K562 (cell line): ENCODE measurements around the gene CCDC71L. TPM values are rescaled to one million over a fixed set of nuclear protein-coding genes. Genes with fewer than 3 reads are reported as not detected.
A peak's percentile ranks its signal among the peaks of the same experiment; 100 is the strongest.

Experiments
- GATAD2B ChIP-seq: fragments of 450-650 bp; IDR thresholded peaks from 2 replicates; pipeline ENCODE4 v1.6.1; 2017; ENCODE audit warnings: mild to moderate bottlenecking, borderline replicate concordance
- HDAC1 ChIP-seq, 2 experiments: fragments of 450-650 bp; IDR thresholded peaks; 2 replicates each; pipeline ENCODE4 v1.6.1; 2016 to 2017; ENCODE audit warnings: inconsistent platforms in 1 of 2, mild to moderate bottlenecking in 1 of 2, moderate library complexity in 1 of 2
- MYC ChIP-seq, 2 experiments: fragments of 250-450 bp in 1 of 2; sonication (Bioruptor Pico) in 1 of 2; IDR thresholded peaks; 2 replicates each; pipeline versions ENCODE4 v1.5.1 to v1.6.1; 2012 to 2021; ENCODE audit warnings: low read depth in 2 of 2, borderline replicate concordance in 1 of 2, improper control_type of control experiment in 1 of 2, low read length in 1 of 2, mild to moderate bottlenecking in 1 of 2, moderate library complexity in 1 of 2
- NFRKB ChIP-seq: fragments of 450-650 bp; IDR thresholded peaks from 2 replicates; pipeline ENCODE4 v1.6.1; 2016; ENCODE audit warnings: low read depth
- PCBP1 ChIP-seq: fragments of 200-400 bp; formaldehyde crosslinking; IDR thresholded peaks from 2 replicates; pipeline ENCODE4 v1.6.1; 2018; ENCODE audit warnings: mild to moderate bottlenecking, low read depth, low read length; ENCODE audit not compliant: poor library complexity, severe bottlenecking
- PML ChIP-seq: IDR thresholded peaks from 2 replicates; pipeline ENCODE4 v1.6.1; 2012; ENCODE audit warnings: low read length, inconsistent platforms
- SREBF2 ChIP-seq: sonication (generic); formaldehyde crosslinking; IDR thresholded peaks from 2 replicates; pipeline ENCODE4 v1.4.0; 2020; ENCODE audit warnings: mild to moderate bottlenecking, missing genetic modification reagents
- U2AF2 ChIP-seq: fragments of 200-400 bp; formaldehyde crosslinking; optimal IDR thresholded peaks from 2 replicates; pipeline ENCODE3; 2017; ENCODE audit warnings: low read depth, mild to moderate bottlenecking, low read length
- ZNF232 ChIP-seq: sonication (generic); formaldehyde crosslinking; IDR thresholded peaks from 2 replicates; pipeline ENCODE4 v1.8.0; 2022; ENCODE audit warnings: mild to moderate bottlenecking, missing genetic modification reagents
- ZNF311 ChIP-seq: fragments of 250-450 bp; sonication (Bioruptor Pico); IDR thresholded peaks from 2 replicates; pipeline ENCODE4 v1.4.0; 2020; ENCODE audit warnings: mild to moderate bottlenecking, moderate library complexity
- ZNF644 ChIP-seq: fragments of 200-800 bp; sonication (Bioruptor generic); IDR thresholded peaks from 2 replicates; pipeline ENCODE4 v1.6.1; 2016; ENCODE audit warnings: low read depth, missing genetic modification characterization, missing compliant biosample characterization
- polyA plus RNA-seq, 8 experiments: library from polyadenylated mRNA; depleted of rRNA in 4 of 8; stranded (reverse) in 5 of 8; unstranded in 3 of 8; fragments of >200 nt; fragmentation: Nextera tagmentation in 2 of 8; fragmentation: Illumina TruSeq in 1 of 8; extraction: Ambion mirVana in 2 of 8; extraction: Trizol in 1 of 8; gene quantifications; 2 replicates each; pipeline versions ENCODE4 v1.2.1 to v1.2.3, GENCODE V29; 2011 to 2014; ENCODE audit warnings: inconsistent platforms in 1 of 8, missing spikeins in 1 of 8
- total RNA-seq, 7 experiments: library from RNA; depleted of rRNA in 6 of 7; stranded (reverse); fragments of >200 nt in 6 of 7; fragmentation: Illumina TruSeq in 2 of 7; extraction: Trizol in 2 of 7; gene quantifications; 2 replicates each; pipeline versions ENCODE4 v1.2.1 to v1.2.3, GENCODE V29; 2011 to 2021; ENCODE audit warnings: low replicate concordance in 1 of 7
- TF ChIP-seq, protein P1 (sequence below): fragments of 250-450 bp; sonication (Bioruptor Pico); IDR thresholded peaks from 2 replicates; pipeline ENCODE4 v1.4.0; 2020; ENCODE audit warnings: mild to moderate bottlenecking, moderate library complexity
- TF ChIP-seq, protein P2 (sequence below), 2 experiments: IDR thresholded peaks; 2 replicates each; pipeline ENCODE4 v1.6.1; 2011; ENCODE audit warnings: borderline replicate concordance in 1 of 2, control low read depth in 1 of 2, low read depth in 1 of 2, low read length in 1 of 2, mild to moderate bottlenecking in 1 of 2, mixed read lengths in 1 of 2, moderate library complexity in 1 of 2; ENCODE audit not compliant: insufficient read depth in 1 of 2, insufficient read length in 1 of 2, poor library complexity in 1 of 2, severe bottlenecking in 1 of 2; ENCODE audit errors: extremely low read depth in 1 of 2
- TF ChIP-seq, protein P3 (sequence below): sonication (generic); formaldehyde crosslinking; IDR thresholded peaks from 2 replicates; pipeline ENCODE4 v1.8.1; 2023; ENCODE audit warnings: missing genetic modification reagents, mild to moderate bottlenecking, borderline replicate concordance
- TF ChIP-seq, protein P4 (sequence below): sonication (generic); formaldehyde crosslinking; IDR thresholded peaks from 2 replicates; pipeline ENCODE4 v1.4.0; 2020; ENCODE audit warnings: mild to moderate bottlenecking, missing genetic modification reagents

Gene CCDC71L
- total and polyA plus RNA-seq, 9 of the 15 experiments (the other 6 are each of a cell fraction or from before 2014, with no cell fraction given): 5.7 to 108 (median 25.4) TPM

DNA sequence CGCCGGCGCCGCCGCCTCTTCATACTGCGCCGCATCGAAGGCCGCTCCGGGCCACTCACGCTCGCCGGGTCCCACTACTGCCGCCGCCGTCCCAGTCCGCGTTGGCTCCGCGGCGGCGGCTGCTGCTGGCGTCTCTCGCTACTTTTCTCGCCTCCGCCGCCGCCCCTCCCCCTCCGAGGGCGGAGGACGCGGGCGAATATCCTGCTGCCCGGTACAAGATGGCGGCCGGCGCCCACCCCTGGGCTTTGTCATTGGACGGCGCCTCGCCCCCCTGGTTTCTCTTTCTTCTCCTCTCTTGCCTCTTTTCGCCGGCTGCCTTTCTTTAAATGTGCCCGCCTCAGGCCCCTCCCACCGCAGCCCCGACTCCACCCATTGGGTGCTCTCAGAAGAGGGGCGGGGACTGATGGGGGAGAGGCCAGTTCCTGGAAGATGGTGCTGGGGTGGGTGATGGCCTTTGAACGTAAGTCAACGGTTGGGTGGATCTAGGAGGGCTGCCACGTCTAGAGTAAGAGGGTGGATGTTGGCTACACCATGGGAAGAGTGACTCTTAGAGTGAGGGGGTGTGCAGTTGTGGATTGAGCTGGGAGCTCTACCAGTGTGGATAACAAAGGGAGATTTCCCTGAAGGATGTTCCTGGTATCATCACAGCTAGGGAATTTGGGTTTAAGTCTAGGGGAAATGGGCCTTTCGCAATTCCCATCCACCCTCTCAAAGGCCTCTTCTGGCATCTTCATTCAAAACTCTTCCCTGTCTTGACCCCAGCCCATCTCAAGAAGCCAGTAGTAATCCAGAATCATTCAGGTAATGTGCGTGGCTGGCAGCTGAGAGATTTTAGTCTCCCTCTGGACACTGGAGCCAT, at the start of gene CCDC71L (continued):
- TF ChIP-seq PCBP1 (peak; percentile 56), NFRKB (peak; percentile 97), GATAD2B (peak; percentile 64; the same call in 1 of the 2 replicates), ZNF644 (tag) (peak; percentile 88), U2AF2 (no peak), ZNF311 (CRISPR knock-in tag) (no peak), PML (peak; percentile 18), ZNF232 (CRISPR knock-in tag) (no peak), MYC (IDR thresholded peaks at IDR 0.05; ENCODE audit: low read depth, low read length) (peak; percentile 66; the same call in 1 of the 2 replicates), MYC (CRISPR knock-in tag; IDR thresholded peaks at IDR 0.05; ENCODE audit: borderline replicate concordance, low read depth) (no peak), SREBF2 (CRISPR knock-in tag) (0 out of 2 replicates have a peak, but pooled peaks have one; percentile 81), HDAC1 (IDR thresholded peaks at IDR 0.05) (peak in 1 of 2 experiments; percentile 77; a peak in 1 of 4 replicates)
- TF ChIP-seq, protein P1, sequence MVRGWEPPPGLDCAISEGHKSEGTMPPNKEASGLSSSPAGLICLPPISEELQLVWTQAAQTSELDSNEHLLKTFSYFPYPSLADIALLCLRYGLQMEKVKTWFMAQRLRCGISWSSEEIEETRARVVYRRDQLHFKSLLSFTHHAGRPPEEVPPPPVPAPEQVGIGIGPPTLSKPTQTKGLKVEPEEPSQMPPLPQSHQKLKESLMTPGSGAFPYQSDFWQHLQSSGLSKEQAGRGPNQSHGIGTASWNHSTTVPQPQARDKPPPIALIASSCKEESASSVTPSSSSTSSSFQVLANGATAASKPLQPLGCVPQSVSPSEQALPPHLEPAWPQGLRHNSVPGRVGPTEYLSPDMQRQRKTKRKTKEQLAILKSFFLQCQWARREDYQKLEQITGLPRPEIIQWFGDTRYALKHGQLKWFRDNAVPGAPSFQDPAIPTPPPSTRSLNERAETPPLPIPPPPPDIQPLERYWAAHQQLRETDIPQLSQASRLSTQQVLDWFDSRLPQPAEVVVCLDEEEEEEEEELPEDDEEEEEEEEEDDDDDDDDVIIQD (CRISPR knock-in tag): 0 out of 2 replicates have a peak, but pooled peaks have one; percentile 67
- TF ChIP-seq, protein P2, sequence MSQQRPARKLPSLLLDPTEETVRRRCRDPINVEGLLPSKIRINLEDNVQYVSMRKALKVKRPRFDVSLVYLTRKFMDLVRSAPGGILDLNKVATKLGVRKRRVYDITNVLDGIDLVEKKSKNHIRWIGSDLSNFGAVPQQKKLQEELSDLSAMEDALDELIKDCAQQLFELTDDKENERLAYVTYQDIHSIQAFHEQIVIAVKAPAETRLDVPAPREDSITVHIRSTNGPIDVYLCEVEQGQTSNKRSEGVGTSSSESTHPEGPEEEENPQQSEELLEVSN (IDR thresholded peaks at IDR 0.05; ENCODE audit: borderline replicate concordance in 1 of 2, extremely low read depth in 1 of 2, insufficient read depth in 1 of 2, insufficient read length in 1 of 2, low read depth in 1 of 2, low read length in 1 of 2, poor library complexity in 1 of 2, severe bottlenecking in 1 of 2): peak in 1 of 2 experiments; percentile 54
- TF ChIP-seq, protein P3, sequence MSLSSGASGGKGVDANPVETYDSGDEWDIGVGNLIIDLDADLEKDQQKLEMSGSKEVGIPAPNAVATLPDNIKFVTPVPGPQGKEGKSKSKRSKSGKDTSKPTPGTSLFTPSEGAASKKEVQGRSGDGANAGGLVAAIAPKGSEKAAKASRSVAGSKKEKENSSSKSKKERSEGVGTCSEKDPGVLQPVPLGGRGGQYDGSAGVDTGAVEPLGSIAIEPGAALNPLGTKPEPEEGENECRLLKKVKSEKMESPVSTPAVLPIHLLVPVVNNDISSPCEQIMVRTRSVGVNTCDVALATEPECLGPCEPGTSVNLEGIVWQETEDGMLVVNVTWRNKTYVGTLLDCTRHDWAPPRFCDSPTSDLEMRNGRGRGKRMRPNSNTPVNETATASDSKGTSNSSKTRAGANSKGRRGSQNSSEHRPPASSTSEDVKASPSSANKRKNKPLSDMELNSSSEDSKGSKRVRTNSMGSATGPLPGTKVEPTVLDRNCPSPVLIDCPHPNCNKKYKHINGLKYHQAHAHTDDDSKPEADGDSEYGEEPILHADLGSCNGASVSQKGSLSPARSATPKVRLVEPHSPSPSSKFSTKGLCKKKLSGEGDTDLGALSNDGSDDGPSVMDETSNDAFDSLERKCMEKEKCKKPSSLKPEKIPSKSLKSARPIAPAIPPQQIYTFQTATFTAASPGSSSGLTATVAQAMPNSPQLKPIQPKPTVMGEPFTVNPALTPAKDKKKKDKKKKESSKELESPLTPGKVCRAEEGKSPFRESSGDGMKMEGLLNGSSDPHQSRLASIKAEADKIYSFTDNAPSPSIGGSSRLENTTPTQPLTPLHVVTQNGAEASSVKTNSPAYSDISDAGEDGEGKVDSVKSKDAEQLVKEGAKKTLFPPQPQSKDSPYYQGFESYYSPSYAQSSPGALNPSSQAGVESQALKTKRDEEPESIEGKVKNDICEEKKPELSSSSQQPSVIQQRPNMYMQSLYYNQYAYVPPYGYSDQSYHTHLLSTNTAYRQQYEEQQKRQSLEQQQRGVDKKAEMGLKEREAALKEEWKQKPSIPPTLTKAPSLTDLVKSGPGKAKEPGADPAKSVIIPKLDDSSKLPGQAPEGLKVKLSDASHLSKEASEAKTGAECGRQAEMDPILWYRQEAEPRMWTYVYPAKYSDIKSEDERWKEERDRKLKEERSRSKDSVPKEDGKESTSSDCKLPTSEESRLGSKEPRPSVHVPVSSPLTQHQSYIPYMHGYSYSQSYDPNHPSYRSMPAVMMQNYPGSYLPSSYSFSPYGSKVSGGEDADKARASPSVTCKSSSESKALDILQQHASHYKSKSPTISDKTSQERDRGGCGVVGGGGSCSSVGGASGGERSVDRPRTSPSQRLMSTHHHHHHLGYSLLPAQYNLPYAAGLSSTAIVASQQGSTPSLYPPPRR (CRISPR knock-in tag): peak; percentile 75; the same call in 1 of the 2 replicates
- TF ChIP-seq, protein P4, sequence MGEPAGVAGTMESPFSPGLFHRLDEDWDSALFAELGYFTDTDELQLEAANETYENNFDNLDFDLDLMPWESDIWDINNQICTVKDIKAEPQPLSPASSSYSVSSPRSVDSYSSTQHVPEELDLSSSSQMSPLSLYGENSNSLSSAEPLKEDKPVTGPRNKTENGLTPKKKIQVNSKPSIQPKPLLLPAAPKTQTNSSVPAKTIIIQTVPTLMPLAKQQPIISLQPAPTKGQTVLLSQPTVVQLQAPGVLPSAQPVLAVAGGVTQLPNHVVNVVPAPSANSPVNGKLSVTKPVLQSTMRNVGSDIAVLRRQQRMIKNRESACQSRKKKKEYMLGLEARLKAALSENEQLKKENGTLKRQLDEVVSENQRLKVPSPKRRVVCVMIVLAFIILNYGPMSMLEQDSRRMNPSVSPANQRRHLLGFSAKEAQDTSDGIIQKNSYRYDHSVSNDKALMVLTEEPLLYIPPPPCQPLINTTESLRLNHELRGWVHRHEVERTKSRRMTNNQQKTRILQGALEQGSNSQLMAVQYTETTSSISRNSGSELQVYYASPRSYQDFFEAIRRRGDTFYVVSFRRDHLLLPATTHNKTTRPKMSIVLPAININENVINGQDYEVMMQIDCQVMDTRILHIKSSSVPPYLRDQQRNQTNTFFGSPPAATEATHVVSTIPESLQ (CRISPR knock-in tag): 0 out of 2 replicates have a peak, but pooled peaks have one; percentile 37
